ENCODE data around the gene TVP23B.
"Not testable (repeated sequence)": the region's sequence is repeated elsewhere in the genome, so short reads cannot be mapped to it uniquely, and the experiment has no call there.

Gene TVP23B

GRCh38 chr17:18780991-18781718 lies at the start of gene TVP23B:
TSS of gene TVP23B (plus strand) at chr17:18781183. CDS start at chr17:18781294, 111 bp downstream.
- peak within 1 kb of the TSS; percentile 66 for H2AFZ ChIP-seq
- H3K9ac ChIP-seq; H3K4me2 ChIP-seq (ENCODE audit: low read length); H3K4me1 ChIP-seq; H3K27me3 ChIP-seq (ENCODE audit: control insufficient read depth, insufficient read depth, low read length); H3K9me3 ChIP-seq (ENCODE audit: control insufficient read depth, low read length); H3K36me3 ChIP-seq (ENCODE audit: control insufficient read depth, insufficient read depth, low read length); H3K79me2 ChIP-seq: not testable (repeated sequence)
- peak within 1 kb of the TSS; percentile 65 for H3K4me3 ChIP-seq (ENCODE audit: low read depth, low read length)
- H3K27ac ChIP-seq, result peak within 1 kb of the TSS; percentile 69

GRCh38 chr17:18732438-18732837 lies 48.5 kb upstream of the TVP23B start:
- not testable (repeated sequence) for H2AFZ ChIP-seq; H3K4me3 ChIP-seq (ENCODE audit: low read depth, low read length); H3K27me3 ChIP-seq (ENCODE audit: control insufficient read depth, insufficient read depth, low read length); H3K4me1 ChIP-seq; H3K9ac ChIP-seq; H3K9me3 ChIP-seq (ENCODE audit: control insufficient read depth, low read length); H3K79me2 ChIP-seq; H3K4me2 ChIP-seq (ENCODE audit: low read length); H3K27ac ChIP-seq; H3K36me3 ChIP-seq (ENCODE audit: control insufficient read depth, insufficient read depth, low read length)

- not testable (repeated sequence) for H3K4me1 ChIP-seq; H3K36me3 ChIP-seq (ENCODE audit: control insufficient read depth, insufficient read depth, low read length); H3K4me3 ChIP-seq (ENCODE audit: low read depth, low read length); H3K9ac ChIP-seq; H3K79me2 ChIP-seq; H3K9me3 ChIP-seq (ENCODE audit: control insufficient read depth, low read length); H3K27me3 ChIP-seq (ENCODE audit: control insufficient read depth, insufficient read depth, low read length); H2AFZ ChIP-seq; H3K4me2 ChIP-seq (ENCODE audit: low read length); H3K27ac ChIP-seq
Observed at GRCh38 chr17:18733350-18733749, 47.6 kb upstream of the TVP23B start.

GRCh38 chr17:18739616-18740391 lies 41.2 kb upstream of the TVP23B start:
- H3K4me1 ChIP-seq; H3K4me3 ChIP-seq (ENCODE audit: low read depth, low read length); H3K9ac ChIP-seq; H3K27ac ChIP-seq; H3K36me3 ChIP-seq (ENCODE audit: control insufficient read depth, insufficient read depth, low read length); H3K27me3 ChIP-seq (ENCODE audit: control insufficient read depth, insufficient read depth, low read length); H3K79me2 ChIP-seq; H2AFZ ChIP-seq; H3K9me3 ChIP-seq (ENCODE audit: control insufficient read depth, low read length); H3K4me2 ChIP-seq (ENCODE audit: low read length): not testable (repeated sequence)

GRCh38 chr17:18741228-18741627 lies 39.8 kb upstream of the TVP23B start:
- H3K9ac ChIP-seq; H3K79me2 ChIP-seq; H3K36me3 ChIP-seq (ENCODE audit: control insufficient read depth, insufficient read depth, low read length); H3K27ac ChIP-seq; H3K27me3 ChIP-seq (ENCODE audit: control insufficient read depth, insufficient read depth, low read length); H3K4me3 ChIP-seq (ENCODE audit: low read depth, low read length); H3K4me2 ChIP-seq (ENCODE audit: low read length); H3K4me1 ChIP-seq; H2AFZ ChIP-seq; H3K9me3 ChIP-seq (ENCODE audit: control insufficient read depth, low read length): not testable (repeated sequence)

- not testable (repeated sequence) for H3K4me2 ChIP-seq (ENCODE audit: low read length); H3K27me3 ChIP-seq (ENCODE audit: control insufficient read depth, insufficient read depth, low read length); H3K9me3 ChIP-seq (ENCODE audit: control insufficient read depth, low read length); H3K36me3 ChIP-seq (ENCODE audit: control insufficient read depth, insufficient read depth, low read length); H3K9ac ChIP-seq; H3K79me2 ChIP-seq; H3K4me1 ChIP-seq; H3K4me3 ChIP-seq (ENCODE audit: low read depth, low read length)
- peak within 1 kb of the TSS; percentile 39 for H3K27ac ChIP-seq
- peak within 1 kb of the TSS; percentile 83 for H2AFZ ChIP-seq
Observed at GRCh38 chr17:18743699-18744421, 37.1 kb upstream of the TVP23B start, which contains the start of gene FBXW10. TSS of gene FBXW10 (plus strand) at chr17:18744054. CDS start at chr17:18744245, 191 bp downstream.

- not testable (repeated sequence) for H3K4me2 ChIP-seq (ENCODE audit: low read length); H3K79me2 ChIP-seq; H3K9ac ChIP-seq; H3K27me3 ChIP-seq (ENCODE audit: control insufficient read depth, insufficient read depth, low read length); H3K9me3 ChIP-seq (ENCODE audit: control insufficient read depth, low read length); H3K36me3 ChIP-seq (ENCODE audit: control insufficient read depth, insufficient read depth, low read length); H3K4me3 ChIP-seq (ENCODE audit: low read depth, low read length); H3K4me1 ChIP-seq; H3K27ac ChIP-seq
- peak overlapping the region; percentile 83 for H2AFZ ChIP-seq
Observed at GRCh38 chr17:18744726-18745125, 36.3 kb upstream of the TVP23B start.

- not testable (repeated sequence) for H3K9ac ChIP-seq, H3K79me2 ChIP-seq
Observed at GRCh38 chr17:18746551-18746950, 34.4 kb upstream of the TVP23B start.

GRCh38 chr17:18747501-18747900 lies 33.5 kb upstream of the TVP23B start:
- H3K79me2 ChIP-seq; H3K4me2 ChIP-seq (ENCODE audit: low read length); H3K27me3 ChIP-seq (ENCODE audit: control insufficient read depth, insufficient read depth, low read length); H3K27ac ChIP-seq; H3K4me3 ChIP-seq (ENCODE audit: low read depth, low read length); H2AFZ ChIP-seq; H3K36me3 ChIP-seq (ENCODE audit: control insufficient read depth, insufficient read depth, low read length); H3K9me3 ChIP-seq (ENCODE audit: control insufficient read depth, low read length); H3K4me1 ChIP-seq; H3K9ac ChIP-seq: not testable (repeated sequence)

More at GRCh38 chr17:18746551-18746950, 34.4 kb upstream of the TVP23B start:
- not testable (repeated sequence) for H3K27me3 ChIP-seq (ENCODE audit: control insufficient read depth, insufficient read depth, low read length); H3K4me1 ChIP-seq; H2AFZ ChIP-seq; H3K9me3 ChIP-seq (ENCODE audit: control insufficient read depth, low read length); H3K36me3 ChIP-seq (ENCODE audit: control insufficient read depth, insufficient read depth, low read length); H3K27ac ChIP-seq; H3K4me2 ChIP-seq (ENCODE audit: low read length); H3K4me3 ChIP-seq (ENCODE audit: low read depth, low read length)

- H2AFZ ChIP-seq; H3K9ac ChIP-seq; H3K4me2 ChIP-seq (ENCODE audit: low read length); H3K36me3 ChIP-seq (ENCODE audit: control insufficient read depth, insufficient read depth, low read length); H3K9me3 ChIP-seq (ENCODE audit: control insufficient read depth, low read length); H3K27me3 ChIP-seq (ENCODE audit: control insufficient read depth, insufficient read depth, low read length); H3K27ac ChIP-seq; H3K4me1 ChIP-seq; H3K4me3 ChIP-seq (ENCODE audit: low read depth, low read length); H3K79me2 ChIP-seq: not testable (repeated sequence)
Observed at GRCh38 chr17:18750242-18750641, 30.7 kb upstream of the TVP23B start.
